DMS79 treated with DMSO at 0.1 percent for 48 hours (cell line): Measurements from ENCODE around the gene KCNH6.

Source experiments
- DNase-seq: peaks from one replicate; lab custom pipeline; 2025; lab: John Stamatoyannopoulos, UW

Gene KCNH6

GRCh38 chr17:63533433-63534077 lies 10.4 kb downstream of the KCNH6 start:
- DNase-seq = no peak

DNA sequence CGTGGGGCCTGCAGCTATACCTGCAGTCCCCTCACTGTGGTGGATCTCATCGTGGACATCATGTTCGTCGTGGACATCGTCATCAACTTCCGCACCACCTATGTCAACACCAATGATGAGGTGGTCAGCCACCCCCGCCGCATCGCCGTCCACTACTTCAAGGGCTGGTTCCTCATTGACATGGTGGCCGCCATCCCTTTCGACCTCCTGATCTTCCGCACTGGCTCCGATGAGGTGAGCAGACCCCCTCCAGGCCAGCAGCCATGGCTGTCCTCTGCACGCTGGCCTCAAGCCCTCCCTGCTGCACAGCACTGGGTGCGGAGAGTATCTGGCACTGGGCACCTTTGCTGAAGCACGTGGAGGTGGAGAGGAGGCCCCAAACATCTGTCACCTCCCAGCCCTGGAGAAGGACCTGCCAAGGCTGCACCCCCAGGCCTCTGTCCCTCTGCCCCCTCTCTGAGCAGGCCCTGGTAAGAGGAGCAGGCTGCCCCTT lies 11.0 kb downstream of the KCNH6 start:
- DNase-seq = no peak

DNA sequence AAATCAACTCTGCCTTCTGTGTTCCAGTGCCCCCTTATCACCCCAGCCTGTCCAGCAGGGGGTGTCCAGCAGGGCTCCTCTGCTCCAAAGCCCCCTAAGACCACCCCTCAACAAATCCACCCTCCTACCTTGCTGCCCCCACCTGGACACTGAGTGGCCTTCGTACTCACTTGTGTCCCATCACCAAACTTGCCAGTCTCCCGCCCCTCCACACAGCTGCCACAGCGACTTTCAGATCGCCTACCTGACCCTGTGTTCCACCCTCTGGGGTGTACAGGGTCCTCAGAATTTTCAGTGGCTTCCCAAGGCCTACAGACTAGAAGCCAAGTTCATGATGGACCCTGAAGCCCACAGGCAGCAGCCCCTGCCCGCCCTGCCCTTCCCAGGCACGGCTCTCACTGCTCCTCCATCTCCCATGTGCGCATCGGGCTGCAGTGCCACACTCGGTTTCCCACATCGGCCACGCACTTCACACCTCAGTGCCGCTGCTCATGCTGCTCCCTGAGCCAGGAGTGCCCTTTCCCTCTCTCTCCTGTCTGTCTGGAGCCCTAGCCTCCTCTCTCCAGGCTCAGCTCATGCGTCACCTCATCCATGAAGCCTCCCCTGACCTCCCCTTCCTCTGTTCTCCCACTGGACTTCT lies 11.8 kb downstream of the KCNH6 start:
- no peak for DNase-seq

- no peak for DNase-seq
Observed at GRCh38 chr17:63535640-63536039, 12.5 kb downstream of the KCNH6 start.

GRCh38 chr17:63537001-63537400 lies 13.8 kb downstream of the KCNH6 start:
- DNase-seq = no peak

DNA sequence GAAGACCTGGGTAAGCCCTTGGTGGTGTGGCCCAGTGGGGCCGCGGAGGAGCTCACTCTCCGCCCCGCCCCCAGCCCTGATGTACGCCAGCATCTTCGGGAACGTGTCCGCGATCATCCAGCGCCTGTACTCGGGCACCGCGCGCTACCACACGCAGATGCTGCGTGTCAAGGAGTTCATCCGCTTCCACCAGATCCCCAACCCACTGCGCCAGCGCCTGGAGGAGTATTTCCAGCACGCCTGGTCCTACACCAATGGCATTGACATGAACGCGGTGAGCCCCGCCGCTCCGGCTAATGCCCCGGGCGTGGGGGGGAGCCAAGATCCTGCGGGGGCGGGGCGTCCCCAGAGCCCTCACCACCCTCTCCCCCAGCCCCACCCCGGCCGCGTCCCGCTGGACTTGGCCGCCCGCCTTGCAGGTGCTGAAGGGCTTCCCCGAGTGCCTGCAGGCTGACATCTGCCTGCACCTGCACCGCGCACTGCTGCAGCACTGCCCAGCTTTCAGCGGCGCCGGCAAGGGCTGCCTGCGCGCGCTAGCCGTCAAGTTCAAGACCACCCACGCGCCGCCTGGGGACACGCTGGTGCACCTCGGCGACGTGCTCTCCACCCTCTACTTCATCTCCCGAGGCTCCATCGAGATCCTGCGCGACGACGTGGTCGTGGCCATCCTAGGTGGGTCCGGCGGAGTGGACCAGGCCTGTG lies 15.0 kb downstream of the KCNH6 start:
- DNase-seq = no peak

DNA sequence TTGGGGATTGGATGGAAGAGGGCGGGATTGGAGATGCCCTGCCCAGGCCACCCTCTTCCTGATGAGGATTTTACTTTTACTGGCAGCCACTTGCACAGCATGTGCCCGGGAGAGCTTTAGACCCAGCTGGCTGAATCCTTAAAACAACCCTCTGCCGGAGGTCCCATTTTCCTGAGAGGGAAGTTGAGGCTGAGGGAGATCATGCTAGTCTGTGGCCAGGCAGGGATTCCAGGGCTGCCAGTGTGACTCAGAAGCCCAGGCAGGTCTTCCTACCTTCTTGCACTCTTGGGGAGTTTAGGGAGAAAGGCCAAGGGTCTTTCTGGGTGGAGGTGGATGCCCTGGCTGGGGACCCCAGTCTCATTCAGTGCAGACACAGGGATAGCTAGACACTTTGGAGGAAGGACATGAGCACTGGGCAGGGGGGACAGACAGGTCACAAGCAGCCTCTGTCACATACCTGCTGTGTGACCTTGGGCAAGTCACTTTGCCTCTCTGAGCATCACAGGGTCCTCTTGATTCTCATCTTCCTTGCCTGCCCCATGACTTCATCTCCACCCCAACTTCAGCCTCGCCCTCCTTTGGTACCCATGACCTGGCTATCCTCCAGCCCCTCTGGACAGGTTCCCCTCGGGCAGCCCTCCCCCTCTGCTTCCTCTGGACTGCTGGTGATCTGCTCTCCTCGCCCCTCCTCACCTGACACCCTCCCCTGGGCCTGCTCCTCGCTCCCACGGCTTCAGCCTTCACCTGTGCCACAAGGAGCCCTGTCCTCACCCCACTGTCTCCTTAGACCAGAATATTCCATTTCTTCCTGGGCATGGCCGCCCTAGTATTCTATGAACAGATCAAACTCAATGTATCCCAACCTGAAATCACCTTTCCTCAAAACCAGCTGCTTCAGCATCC lies 15.8 kb downstream of the KCNH6 start:
- DNase-seq = no peak

DNA sequence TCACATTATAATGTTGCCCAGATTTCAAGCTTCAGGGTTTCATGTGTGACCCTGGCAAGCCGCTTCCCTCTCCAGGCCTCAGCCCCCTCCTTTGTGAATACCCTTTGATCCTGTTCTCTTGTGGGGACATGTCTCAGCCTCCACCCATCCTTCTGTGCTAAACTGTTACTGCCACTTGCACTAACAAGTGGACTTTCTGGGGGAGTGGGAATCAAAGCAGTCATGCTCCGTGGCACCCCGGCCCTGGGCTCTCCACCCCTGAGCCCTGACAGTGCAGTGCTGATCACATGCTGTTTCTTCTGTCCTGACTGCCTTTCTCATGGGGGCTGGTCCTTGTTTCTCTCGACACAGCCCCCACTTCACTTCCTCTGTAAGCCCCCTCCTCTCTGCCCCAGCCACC lies 17.4 kb downstream of the KCNH6 start:
- no peak for DNase-seq

- no peak for DNase-seq
Observed at GRCh38 chr17:63542218-63542545, 19.0 kb downstream of the KCNH6 start.

GRCh38 chr17:63542942-63543821 lies 20.0 kb downstream of the KCNH6 start:
- no peak for DNase-seq

DNA sequence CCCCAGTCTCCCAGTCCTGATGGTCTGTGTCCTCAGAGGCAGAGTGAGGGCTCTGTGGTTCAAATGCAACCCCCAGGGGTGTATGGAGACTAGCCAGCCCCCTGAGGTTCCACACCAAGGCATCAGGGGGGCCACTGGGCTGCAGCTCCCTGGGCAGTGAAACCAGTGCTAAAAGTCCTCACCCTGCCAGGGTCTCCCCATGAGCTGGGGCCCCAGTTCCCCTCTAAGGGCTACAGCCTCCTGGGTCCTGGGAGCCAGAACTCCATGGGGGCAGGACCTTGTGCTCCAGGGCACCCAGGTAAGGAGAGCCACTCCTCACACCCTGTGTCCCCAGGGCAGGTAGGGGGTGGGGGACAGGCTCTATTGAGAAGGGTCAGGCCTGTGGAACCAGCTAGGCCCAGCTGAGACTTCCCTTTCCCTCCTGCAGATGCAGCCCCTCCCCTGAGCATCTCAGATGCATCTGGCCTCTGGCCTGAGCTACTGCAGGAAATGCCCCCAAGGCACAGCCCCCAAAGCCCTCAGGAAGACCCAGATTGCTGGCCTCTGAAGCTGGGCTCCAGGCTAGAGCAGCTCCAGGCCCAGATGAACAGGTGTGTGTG lies 20.8 kb downstream of the KCNH6 start:
- DNase-seq = no peak

DNA sequence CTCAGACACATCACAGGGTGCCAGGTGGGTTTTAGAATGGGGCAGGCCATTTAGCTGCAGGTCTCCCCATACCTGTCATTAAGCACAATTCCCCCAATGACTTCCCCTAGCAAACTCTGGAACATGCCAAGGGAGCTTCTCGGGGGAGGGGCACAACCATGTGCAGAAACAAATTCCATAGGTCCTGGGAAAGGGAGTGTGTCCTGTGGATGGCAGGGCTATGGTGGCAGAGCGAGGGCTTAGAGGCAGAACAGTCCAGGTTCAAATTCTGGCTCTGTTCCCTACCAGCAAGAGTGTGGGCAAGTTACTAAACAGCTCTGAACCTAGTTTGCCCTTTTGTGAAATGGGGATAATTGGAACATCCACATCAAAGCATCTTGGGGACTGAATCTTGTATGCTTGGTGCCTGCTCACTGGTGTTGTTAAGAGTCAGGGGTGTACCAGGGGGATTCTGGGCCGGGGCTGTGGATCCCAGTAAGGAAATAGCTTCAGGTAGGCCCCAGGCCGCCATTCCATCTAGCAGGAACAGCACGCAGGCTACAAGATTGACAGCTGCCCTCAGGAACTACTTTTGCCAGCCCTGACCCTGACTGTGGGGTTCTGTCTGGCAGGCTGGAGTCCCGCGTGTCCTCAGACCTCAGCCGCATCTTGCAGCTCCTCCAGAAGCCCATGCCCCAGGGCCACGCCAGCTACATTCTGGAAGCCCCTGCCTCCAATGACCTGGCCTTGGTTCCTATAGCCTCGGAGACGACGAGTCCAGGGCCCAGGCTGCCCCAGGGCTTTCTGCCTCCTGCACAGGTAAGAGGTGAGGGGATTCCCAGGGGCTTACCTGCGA lies 21.5 kb downstream of the KCNH6 start:
- no peak for DNase-seq

- no peak for DNase-seq
Observed at GRCh38 chr17:63546308-63547082, 23.3 kb downstream of the KCNH6 start.

GRCh38 chr17:63547083-63547523 lies 23.9 kb downstream of the KCNH6 start:
- DNase-seq = no peak

GRCh38 chr17:63549289-63549945 lies 26.3 kb downstream of the KCNH6 start:
- DNase-seq = no peak

GRCh38 chr17:63549946-63550816 lies 27.0 kb downstream of the KCNH6 start, which contains the start of gene DCAF7:
TSS of gene DCAF7 (plus strand) at chr17:63550477. CDS start at chr17:63550678, 201 bp downstream.
- DNase-seq = peak; percentile 93
